Middle frontal gyrus (tissue), 1 donor: ENCODE data around the gene HJV.

Source experiments
- DNase-seq: peaks from one replicate; pipeline ENCODE4 v3.0.0-alpha.2; 2015; ENCODE audit warnings: low spot score; ENCODE audit errors: extremely low spot score

Gene HJV

DNA sequence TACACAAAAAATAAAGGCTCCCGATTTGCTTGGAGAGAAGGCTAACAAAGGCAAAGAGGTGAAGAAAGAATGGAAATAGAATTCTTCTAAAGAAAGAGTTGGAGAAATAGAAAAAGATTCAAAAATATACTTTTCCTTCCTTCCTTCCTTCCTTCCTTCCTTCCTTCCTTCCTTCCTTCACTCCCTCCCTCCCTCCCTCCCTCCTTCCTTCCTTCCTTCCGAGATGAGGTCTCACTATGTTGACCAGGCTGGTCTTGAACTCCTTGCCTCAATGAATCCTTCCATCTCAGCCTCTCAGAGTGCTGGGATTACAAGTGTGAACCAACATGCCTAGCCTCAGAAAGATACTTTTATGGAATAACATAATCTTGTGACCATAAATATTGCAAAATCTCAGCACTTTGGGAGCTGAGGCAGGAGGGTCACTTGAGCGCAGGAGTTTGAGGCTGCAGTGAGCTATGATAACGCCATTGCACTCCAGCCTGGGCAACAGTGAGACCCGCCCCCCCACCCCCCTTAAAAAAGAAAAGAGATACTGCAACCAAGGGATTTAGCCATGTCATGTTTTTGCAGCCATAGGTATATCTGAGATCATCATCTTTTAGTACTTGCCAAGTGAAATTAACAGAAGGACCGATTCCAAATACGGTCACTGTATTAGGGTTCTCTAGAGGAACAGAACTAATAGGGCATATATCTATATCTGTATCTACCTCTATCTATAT, 1.0 kb upstream of the HJV start:
- no peak for DNase-seq

DNA sequence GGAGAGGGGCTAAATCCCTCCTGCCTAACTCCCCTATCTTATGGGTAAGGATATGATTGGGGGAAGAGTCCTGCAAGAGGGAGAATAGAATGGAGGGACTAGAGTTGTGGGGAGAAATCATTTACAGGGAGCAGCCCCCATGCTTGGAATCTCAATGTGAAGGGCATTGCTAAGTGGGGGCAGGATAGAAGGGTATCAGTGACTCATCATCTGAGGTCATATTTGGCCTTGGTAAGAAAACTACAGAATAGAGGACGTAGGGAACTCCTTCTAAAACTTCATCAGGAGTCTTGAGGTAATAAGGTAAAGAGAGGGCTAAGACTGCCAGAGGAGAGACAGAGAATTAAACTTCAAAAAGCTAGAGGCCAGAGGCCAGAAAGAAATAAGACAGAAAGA, 487 bp downstream of the HJV start:
- DNase-seq, result no peak

- DNase-seq, result no peak
These were observed 1.2 kb downstream of the HJV start for GRCh38 chr1:146020058-146021049.

DNA sequence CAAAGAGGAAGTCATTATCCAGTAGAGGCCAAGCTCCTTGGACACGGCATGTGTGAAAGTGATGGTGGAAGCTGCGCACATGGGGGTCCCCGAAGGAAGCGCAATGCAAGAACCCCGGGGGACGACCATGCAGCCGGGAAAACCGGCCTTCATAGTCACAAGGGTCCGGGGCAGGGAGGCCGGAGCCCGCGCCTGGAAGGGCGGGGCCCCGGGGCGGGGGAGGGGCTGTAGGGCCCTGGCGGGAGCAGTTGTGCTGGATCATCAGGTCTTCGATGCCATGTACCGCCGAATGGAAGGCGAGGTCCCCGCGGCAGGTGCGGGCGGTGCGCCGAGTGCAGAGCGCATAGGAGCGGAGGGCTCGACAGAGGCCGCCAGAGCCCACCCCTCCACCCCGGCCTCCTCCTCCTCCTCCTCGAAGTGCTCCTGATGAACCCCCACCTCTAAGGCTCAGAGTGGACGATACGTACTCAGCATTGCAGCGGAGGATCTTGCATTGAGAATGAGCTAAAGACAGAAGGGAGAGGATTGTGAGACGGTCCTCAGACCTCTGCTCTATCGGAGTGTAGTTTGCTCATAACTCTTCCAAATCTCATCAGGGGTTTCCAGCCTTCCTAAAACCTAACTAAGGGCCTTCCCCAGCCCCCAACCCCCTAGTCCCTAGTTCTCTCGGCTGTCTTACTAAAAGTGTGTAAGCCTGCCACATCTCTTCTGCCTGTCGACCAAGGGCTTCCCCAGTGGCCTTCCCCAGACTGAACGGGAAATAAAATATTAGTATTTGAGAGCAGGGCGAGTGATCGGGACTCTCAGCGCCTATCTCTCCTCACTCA, 2.1 kb downstream of the HJV start:
- DNase-seq, result no peak

DNA sequence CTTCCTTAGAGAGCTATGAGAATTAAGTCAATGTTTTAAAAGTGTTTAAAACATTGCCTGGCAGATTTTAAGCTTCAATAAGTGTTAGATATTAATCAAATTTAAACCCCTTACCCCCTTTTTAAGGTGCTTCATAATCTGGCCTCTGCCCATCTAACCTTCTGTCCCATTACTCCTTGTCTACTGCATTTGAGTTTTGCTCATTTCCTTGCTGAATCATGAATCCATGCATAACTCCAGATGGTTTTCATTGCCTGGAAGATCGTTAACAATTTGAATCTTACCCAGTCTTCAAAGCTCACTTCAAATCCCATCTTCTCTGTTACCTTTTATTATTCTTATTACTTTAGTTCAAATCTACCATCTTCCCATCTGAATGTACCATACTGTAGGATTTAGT, 4.6 kb downstream of the HJV start:
- no peak for DNase-seq

- DNase-seq, result no peak
These were observed 8.0 kb downstream of the HJV start for GRCh38 chr1:146013559-146013922.

DNA sequence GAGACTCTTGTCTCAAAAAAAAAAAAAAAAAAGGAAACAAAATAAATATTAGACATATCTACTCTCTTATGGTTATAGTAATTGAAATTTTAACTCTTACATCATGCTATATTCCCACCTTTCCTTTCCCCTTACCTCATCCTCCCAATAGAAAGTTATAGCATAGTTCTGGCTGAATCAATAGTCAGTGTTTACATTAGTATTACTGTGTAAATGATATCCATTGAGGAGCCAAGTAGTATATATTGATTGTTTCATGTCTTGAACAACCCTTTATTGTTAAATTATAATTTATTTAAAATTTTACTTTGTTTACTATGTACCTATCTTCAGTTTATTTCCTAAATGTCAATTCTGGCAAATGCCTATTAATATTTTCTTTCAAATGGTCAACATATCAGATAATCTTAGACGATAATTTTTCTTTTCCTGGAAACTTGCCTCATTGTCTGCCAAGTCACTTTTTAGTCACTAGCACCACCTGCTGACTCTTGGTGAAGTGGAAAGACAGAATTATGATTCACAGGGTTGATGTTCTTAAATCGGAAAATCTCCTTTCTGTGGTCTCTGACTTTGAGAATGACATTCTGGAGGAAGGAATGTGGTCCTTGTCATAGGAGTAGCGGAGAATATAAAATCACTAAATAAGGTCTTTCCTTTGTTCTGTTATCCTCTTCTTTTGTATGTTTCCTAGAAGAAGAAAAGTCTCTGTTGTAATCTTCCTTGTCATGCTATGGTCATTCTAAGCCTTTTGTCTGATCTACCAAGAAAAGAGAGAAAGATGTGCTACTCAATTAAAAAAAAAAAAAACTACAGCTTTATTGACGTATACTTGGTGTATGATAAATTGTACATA, 8.6 kb downstream of the HJV start:
- peak; percentile 31 for DNase-seq

- no peak for DNase-seq
These were observed 11.3 kb downstream of the HJV start for GRCh38 chr1:146010126-146010738.

DNA sequence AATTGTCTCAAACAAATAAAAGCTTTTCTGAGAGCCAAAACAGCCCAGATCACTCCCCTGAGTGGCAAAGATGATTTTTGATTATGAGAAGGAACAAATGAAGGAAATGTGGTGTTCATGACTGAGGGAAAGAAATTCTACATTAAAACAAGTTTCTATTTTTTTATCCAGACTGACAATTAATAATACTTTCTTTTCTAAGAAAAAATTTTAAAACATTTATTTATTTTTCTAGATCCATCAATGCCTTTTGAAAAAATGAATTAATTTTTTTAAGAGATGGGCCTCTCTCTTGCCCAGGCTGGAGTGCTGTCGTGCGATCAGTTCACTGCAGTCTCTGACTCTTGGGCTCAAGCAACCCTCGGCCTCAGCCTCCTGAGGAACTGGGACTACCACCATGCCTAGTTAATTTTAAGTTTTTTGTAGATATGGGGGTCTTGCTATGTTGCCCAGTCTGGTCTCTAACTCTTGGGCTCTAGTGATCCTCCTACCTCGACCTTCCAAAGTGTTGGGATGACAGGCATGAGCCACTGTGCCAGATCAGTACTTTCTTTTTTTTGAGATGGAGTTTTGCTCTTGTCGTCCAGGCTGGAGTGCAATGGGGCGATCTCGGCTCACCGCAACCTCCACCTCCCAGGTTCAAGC, 13.9 kb downstream of the HJV start:
- no peak for DNase-seq

- no peak for DNase-seq
These were observed 19.8 kb downstream of the HJV start for GRCh38 chr1:146001709-146002108.

DNA sequence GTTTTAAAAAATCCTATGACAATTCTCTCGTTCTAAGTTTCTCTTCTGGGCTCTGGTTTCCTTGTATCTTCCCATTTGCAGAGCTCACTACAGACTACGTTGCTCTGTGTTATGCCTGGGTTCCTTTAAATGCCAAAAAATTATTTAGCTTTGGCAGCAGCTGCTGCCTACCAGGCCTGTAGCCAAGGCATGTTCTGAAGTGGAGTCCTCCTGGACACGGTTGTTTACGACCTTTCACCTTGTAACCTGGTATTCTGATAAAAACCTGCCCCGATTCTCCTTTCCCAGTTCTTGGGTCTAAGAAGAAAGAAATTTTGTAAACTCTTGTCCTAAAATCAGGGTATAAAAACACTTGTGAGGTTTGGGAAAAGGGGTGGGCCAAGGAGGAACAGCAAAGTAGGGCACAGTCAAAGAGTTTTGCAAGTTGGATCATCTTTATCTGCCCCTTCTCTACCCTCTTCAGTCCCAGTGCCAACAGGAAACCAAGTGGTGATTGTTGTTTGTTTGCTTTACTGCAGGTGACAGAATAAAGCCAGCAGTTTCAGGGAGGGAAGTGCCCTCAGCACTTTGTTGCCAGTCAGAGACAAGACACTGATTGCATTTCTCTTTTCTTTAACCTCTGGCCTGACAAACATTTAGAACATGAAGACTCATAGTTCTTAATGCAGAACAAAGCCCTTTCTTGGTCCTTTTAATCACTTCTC, 22.1 kb downstream of the HJV start:
- no peak for DNase-seq

GRCh38 chr1:145997718-145998023, 23.9 kb downstream of the HJV start:
- no peak for DNase-seq

GRCh38 chr1:145997016-145997717, 24.4 kb downstream of the HJV start:
- DNase-seq, result no peak

- DNase-seq, result peak; percentile 96
These were observed 25.0 kb downstream of the HJV start, which contains the start of gene TXNIP for GRCh38 chr1:145996433-145997015. TSS of gene TXNIP (minus strand) at chr1:145996579. CDS start at chr1:145996266, 313 bp downstream.

GRCh38 chr1:145995964-145996432, 25.5 kb downstream of the HJV start:
- DNase-seq, result no peak

DNA sequence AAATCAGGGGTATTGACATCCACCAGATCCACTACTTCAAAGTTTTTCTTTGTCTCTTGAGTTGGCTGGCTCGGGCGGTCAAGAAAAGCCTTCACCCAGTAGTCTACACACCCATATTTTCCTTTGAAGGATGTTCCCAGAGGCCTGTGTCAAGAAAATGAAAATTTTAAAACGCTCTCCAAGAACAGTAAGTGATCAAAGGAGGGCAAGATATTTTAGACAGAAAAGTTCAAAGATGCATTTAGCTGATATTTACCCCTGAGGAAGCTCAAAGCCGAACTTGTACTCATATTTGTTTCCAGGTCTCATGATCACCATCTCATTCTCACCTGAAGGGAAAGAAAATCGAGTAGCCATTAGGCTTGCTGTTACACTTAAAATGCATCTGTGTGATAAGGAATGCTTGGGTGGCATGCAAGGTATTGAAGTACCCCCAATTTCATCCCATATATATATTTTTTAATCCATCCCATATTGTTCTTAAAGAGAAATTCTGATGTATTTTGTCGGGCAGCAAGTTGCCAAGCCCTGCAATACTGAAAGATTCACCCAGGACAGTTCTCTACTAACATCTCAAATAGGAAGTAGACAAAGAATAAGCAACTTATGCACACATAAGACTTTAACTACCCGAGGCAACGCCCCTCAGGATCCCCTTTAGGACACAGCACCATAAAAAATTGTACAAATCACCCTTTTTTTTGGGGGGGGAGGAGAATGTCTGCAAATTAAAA, 26.2 kb downstream of the HJV start:
- DNase-seq, result no peak

DNA sequence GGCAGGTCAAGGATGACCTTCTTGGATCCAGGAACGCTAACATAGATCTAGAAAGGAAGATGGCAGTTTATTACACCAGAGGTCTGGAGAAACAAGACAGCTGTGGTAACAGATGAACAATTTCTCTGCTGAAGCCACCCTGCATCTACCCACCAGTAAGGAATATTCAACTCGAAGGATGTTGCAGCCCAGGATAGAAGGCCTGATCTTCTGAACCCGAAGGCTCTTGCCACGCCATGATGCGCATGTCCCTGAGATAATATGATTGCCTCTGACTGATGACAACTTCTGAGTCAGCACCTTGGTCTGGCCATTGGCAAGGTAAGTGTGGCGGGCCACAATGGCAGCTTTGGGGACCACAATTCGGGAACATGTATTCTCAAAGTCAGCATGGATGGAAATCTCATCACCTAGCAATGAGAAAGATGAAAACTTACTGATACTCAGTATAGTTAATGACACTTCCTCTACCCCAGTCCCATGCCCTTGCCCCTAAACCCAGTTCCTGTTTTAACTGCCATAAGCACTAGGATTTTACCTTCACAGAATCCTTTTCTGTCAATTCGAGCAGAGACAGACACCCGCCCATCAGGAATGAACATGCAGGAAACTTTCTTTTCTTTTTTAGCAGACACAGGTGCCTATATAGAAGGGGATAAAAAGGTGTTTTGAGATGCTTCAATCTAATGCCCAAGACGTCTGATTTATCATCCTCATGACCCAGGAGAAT, 27.0 kb downstream of the HJV start:
- DNase-seq, result no peak
